ENCODE data around the gene MRPL40.

- TF ChIP-seq CTCF (IDR thresholded peaks at IDR 0.05; ENCODE audit: low read depth, low read length): no peak
- TF ChIP-seq POLR2A (IDR thresholded peaks at IDR 0.05; ENCODE audit: extremely low read depth, insufficient read length): no peak
Measured at GRCh38 chr22:19395276-19395675, 37.1 kb upstream of the MRPL40 start.
